GM19397 (cell line): Measurements from ENCODE around the gene MACC1.

Experiments
- ATAC-seq: cut with Tn5 transposase; IDR thresholded peaks from one replicate; pipeline ENCODE4 v1.9.1; 2021; ENCODE audit warnings: mild to moderate bottlenecking, moderate library complexity; ENCODE audit not compliant: unreplicated experiment

MACC1 gene

GRCh38 chr7:20183086-20183485 is 34.1 kb downstream of the MACC1 start:
- no peak for ATAC-seq

- no peak for ATAC-seq
These were observed 40.5 kb downstream of the MACC1 start for GRCh38 chr7:20176578-20177242.

GRCh38 chr7:20173828-20174227 is 43.4 kb downstream of the MACC1 start:
- no peak for ATAC-seq

- ATAC-seq = no peak
These were observed 44.3 kb downstream of the MACC1 start for GRCh38 chr7:20172736-20173334.

GRCh38 chr7:20170633-20171032 is 46.6 kb downstream of the MACC1 start:
- ATAC-seq = no peak

GRCh38 chr7:20165146-20165510 is 52.1 kb downstream of the MACC1 start:
- ATAC-seq = no peak

GRCh38 chr7:20164425-20165145 is 52.6 kb downstream of the MACC1 start:
- ATAC-seq = no peak

- ATAC-seq = no peak
These were observed 54.5 kb downstream of the MACC1 start for GRCh38 chr7:20162665-20163064.

GRCh38 chr7:20159226-20159747 is 57.9 kb downstream of the MACC1 start:
- ATAC-seq = no peak

- peak; percentile 67 for ATAC-seq
These were observed 58.5 kb downstream of the MACC1 start for GRCh38 chr7:20158684-20159083.

- no peak for ATAC-seq
These were observed 59.7 kb downstream of the MACC1 start for GRCh38 chr7:20157456-20157855.

GRCh38 chr7:20153999-20154398 is 63.2 kb downstream of the MACC1 start:
- no peak for ATAC-seq

GRCh38 chr7:20153567-20153966 is 63.6 kb downstream of the MACC1 start:
- ATAC-seq = no peak

GRCh38 chr7:20152511-20152910 is 64.7 kb downstream of the MACC1 start:
- ATAC-seq = no peak

GRCh38 chr7:20151708-20152456 is 65.3 kb downstream of the MACC1 start:
- ATAC-seq = no peak

- ATAC-seq = no peak
These were observed 70.7 kb downstream of the MACC1 start for GRCh38 chr7:20146451-20146850.

GRCh38 chr7:20144801-20145200 is 72.4 kb downstream of the MACC1 start:
- no peak for ATAC-seq

GRCh38 chr7:20141666-20142065 is 75.5 kb downstream of the MACC1 start:
- ATAC-seq = no peak

GRCh38 chr7:20141002-20141345 is 76.2 kb downstream of the MACC1 start:
- ATAC-seq = no peak

- ATAC-seq = no peak
These were observed 76.7 kb downstream of the MACC1 start for GRCh38 chr7:20140291-20141001.

- no peak for ATAC-seq
These were observed 80.5 kb downstream of the MACC1 start for GRCh38 chr7:20136647-20137046.
